ENCODE measurements around the gene LYPD8.

LYPD8 gene

DNA sequence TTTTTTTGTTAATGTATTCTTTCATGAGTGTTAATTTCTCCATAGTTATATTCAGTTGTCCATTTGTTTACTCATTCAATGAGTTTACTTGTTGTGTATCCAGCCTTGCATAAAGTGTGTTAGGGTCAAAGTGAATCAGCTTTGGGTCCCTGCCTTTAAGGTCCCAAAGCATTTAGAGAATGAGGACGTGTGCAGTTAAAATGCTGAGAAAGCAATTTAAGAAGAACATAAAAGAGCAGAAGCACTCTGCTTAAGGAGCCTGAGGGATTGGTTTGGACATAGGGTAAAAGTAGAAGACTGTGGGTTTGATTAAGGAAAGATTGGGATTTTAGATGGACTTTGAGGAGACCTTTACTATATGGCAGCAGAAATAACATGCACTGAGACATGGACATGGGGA is 56.5 kb downstream of the LYPD8 start:
- no peaks in the 10 kb centered on the region for H3K36me3 ChIP-seq (ENCODE audit: control insufficient read depth, insufficient read depth, low read length)
- H3K27ac ChIP-seq (ENCODE audit: low read depth, low read length): no peak overlapping the region
- H3K9ac ChIP-seq (ENCODE audit: low read depth, low read length): no peak overlapping the region
- no peak overlapping the region for H3K4me3 ChIP-seq (ENCODE audit: low read depth, low read length)
- peaks cover 87% of the 10 kb centered on the region for H3K9me3 ChIP-seq (ENCODE audit: control insufficient read depth, insufficient read depth, low read length)
- H3K27me3 ChIP-seq (ENCODE audit: control insufficient read depth, insufficient read depth, low read length): no peaks in the 10 kb centered on the region
- no peaks in the 10 kb centered on the region for H3K4me1 ChIP-seq (ENCODE audit: control insufficient read depth, insufficient read depth, low read length)

DNA sequence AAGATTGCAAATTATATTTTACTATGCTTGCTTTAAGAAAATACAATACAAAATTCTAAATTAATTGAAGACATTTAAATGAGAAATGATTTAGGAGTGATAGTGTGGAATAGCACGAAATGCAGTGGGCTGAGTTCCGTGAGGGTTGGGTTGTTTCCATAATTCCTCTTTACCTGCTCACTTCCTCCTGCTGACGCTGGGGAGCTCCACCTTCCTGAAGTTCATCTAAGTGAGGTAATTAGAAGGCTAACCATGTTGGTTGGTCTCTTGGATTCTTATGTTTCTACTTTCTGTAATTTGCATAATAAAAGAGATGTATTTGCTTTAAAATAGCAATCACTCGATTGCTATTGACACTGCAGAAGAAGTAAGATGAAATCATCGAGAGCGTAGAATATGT is 57.7 kb downstream of the LYPD8 start:
- Histone ChIP-seq H3K4me1 (ENCODE audit: control insufficient read depth, insufficient read depth, low read length) (no peaks in the 10 kb centered on the region), H3K27me3 (ENCODE audit: control insufficient read depth, insufficient read depth, low read length) (no peaks in the 10 kb centered on the region), H3K9ac (ENCODE audit: low read depth, low read length) (no peak overlapping the region), H3K36me3 (ENCODE audit: control insufficient read depth, insufficient read depth, low read length) (no peaks in the 10 kb centered on the region), H3K27ac (ENCODE audit: low read depth, low read length) (no peak overlapping the region), H3K9me3 (ENCODE audit: control insufficient read depth, insufficient read depth, low read length) (peaks cover 87% of the 10 kb centered on the region), H3K4me3 (ENCODE audit: low read depth, low read length) (no peak overlapping the region)

DNA sequence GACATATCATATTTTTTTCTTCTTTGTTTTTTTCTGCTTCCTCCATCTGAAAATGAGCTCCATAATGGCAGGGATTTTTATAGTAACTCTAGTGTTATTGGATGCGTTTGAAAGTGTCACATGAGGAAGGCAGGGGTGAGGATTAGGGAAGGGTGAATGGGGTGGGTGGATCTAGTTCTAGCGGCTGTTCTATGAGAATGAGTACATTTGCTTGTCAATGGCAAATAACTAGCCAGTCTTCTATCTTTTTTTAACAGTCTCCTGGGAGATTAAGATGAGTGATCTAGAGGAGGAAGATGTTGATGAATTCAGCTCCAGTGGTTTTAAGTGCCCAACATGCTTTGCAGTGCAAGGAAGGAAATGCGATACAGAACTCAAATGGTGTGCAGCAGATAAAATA is 58.8 kb downstream of the LYPD8 start:
- Histone ChIP-seq H3K9me3 (ENCODE audit: control insufficient read depth, insufficient read depth, low read length) (peaks cover 86% of the 10 kb centered on the region), H3K9ac (ENCODE audit: low read depth, low read length) (no peak overlapping the region), H3K27ac (ENCODE audit: low read depth, low read length) (no peak overlapping the region), H3K36me3 (ENCODE audit: control insufficient read depth, insufficient read depth, low read length) (no peaks in the 10 kb centered on the region), H3K4me1 (ENCODE audit: control insufficient read depth, insufficient read depth, low read length) (no peaks in the 10 kb centered on the region), H3K27me3 (ENCODE audit: control insufficient read depth, insufficient read depth, low read length) (no peaks in the 10 kb centered on the region), H3K4me3 (ENCODE audit: low read depth, low read length) (no peak overlapping the region)

- Histone ChIP-seq H3K4me3 (ENCODE audit: low read depth, low read length) (no peak overlapping the region), H3K27me3 (ENCODE audit: control insufficient read depth, insufficient read depth, low read length) (no peaks in the 10 kb centered on the region), H3K9ac (ENCODE audit: low read depth, low read length) (no peak overlapping the region), H3K27ac (ENCODE audit: low read depth, low read length) (no peak overlapping the region), H3K36me3 (ENCODE audit: control insufficient read depth, insufficient read depth, low read length) (no peaks in the 10 kb centered on the region), H3K4me1 (ENCODE audit: control insufficient read depth, insufficient read depth, low read length) (no peaks in the 10 kb centered on the region), H3K9me3 (ENCODE audit: control insufficient read depth, insufficient read depth, low read length) (peaks cover 86% of the 10 kb centered on the region)
Measured at GRCh38 chr1:248696261-248696660, 59.3 kb downstream of the LYPD8 start.

DNA sequence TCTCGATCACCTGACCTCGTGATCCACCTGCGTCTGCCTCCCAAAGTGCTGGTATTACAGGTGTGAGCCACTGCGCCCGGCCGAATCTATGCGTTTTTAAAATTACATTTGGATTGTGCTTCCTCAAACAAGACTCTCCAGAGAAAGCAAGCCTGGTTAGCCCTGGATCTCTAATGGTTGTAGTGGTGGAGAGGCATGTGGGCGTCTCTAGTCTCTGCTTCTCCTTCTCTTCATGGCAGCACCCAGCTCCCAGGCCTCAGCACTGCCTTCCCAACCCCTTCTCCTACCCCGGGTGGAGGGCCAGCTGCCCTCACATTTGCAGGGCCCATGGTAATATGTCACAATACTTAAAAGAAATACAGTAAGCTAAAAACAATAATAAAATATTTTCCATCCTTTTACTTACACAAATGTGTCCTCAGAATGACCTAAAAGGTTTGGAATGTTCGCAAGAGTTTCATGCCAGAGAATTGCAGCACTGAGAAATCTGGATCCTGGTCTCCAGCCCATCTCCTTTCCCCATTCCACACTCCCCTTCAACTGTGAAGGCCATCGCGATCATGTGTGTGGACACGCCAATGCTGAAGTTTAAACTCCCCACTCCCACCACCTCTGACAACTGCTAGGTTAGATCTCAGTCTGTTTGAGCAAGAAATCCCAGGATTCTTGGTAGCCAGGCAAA is 60.0 kb downstream of the LYPD8 start:
- H3K9ac ChIP-seq (ENCODE audit: low read depth, low read length): no peak overlapping the region
- no peaks in the 10 kb centered on the region for H3K4me1 ChIP-seq (ENCODE audit: control insufficient read depth, insufficient read depth, low read length)
- H3K9me3 ChIP-seq (ENCODE audit: control insufficient read depth, insufficient read depth, low read length): peaks cover 89% of the 10 kb centered on the region

GRCh38 chr1:248691567-248692155 is 63.9 kb downstream of the LYPD8 start:
- H3K9ac ChIP-seq (ENCODE audit: low read depth, low read length): no peak overlapping the region
- peaks cover 92% of the 10 kb centered on the region for H3K9me3 ChIP-seq (ENCODE audit: control insufficient read depth, insufficient read depth, low read length)
- H3K4me3 ChIP-seq (ENCODE audit: low read depth, low read length): no peak overlapping the region

More for the DNA sequence above, 60.0 kb downstream of the LYPD8 start:
- Histone ChIP-seq H3K4me3 (ENCODE audit: low read depth, low read length) (no peak overlapping the region), H3K27ac (ENCODE audit: low read depth, low read length) (no peak overlapping the region), H3K36me3 (ENCODE audit: control insufficient read depth, insufficient read depth, low read length) (no peaks in the 10 kb centered on the region), H3K27me3 (ENCODE audit: control insufficient read depth, insufficient read depth, low read length) (no peaks in the 10 kb centered on the region)

More at GRCh38 chr1:248691567-248692155, 63.9 kb downstream of the LYPD8 start:
- Histone ChIP-seq H3K27me3 (ENCODE audit: control insufficient read depth, insufficient read depth, low read length) (no peaks in the 10 kb centered on the region), H3K27ac (ENCODE audit: low read depth, low read length) (no peak overlapping the region), H3K36me3 (ENCODE audit: control insufficient read depth, insufficient read depth, low read length) (no peaks in the 10 kb centered on the region), H3K4me1 (ENCODE audit: control insufficient read depth, insufficient read depth, low read length) (no peaks in the 10 kb centered on the region)

Measured in HUES48 (cell line).